Body of pancreas (tissue), 4 donors: Measurements from ENCODE around the gene CFAP45. TPM values are rescaled to one million over a fixed set of nuclear protein-coding genes. Genes with fewer than 3 reads are reported as not detected.

Source experiments
- ATAC-seq: fragments of 150-250 bp; one replicate; pipeline ENCODE4 v1.9.1; 2016
- DNase-seq, 4 donors: peaks; one replicate each; pipeline ENCODE4 v3.0.0-alpha.2; 2019
- H3K27ac ChIP-seq, 4 donors: fragments of 200-600 bp; sonication (generic); 1 replicate in 3 of 4; 2 replicates in 1 of 4; pipeline versions ENCODE4 v1.5.1 to v1.6.1; 2016 to 2019; ENCODE audit warnings: mild to moderate bottlenecking in 1 of 4, mixed read lengths in 1 of 4, moderate library complexity in 1 of 4
- H3K27me3 ChIP-seq, 2 donors: fragments of 200-600 bp; sonication (generic); one replicate each; pipeline ENCODE4 v1.6.0; 2016; ENCODE audit warnings: mild to moderate bottlenecking in 1 of 2
- H3K36me3 ChIP-seq, 2 donors: fragments of 200-600 bp; sonication (generic); replicated peaks in 1 of 2; 2 replicates each; pipeline ENCODE4 v1.5.1; 2016; ENCODE audit warnings: low read depth in 2 of 2; ENCODE audit not compliant: insufficient read depth in 1 of 2
- H3K4me1 ChIP-seq: fragments of 200-600 bp; sonication (generic); one replicate; pipeline ENCODE4 v1.6.0; 2016
- H3K4me3 ChIP-seq, 2 donors: fragments of 200-600 bp; sonication (generic); 1 replicate in 1 of 2; 2 replicates in 1 of 2; pipeline ENCODE4 v1.5.1; 2016 to 2019
- H3K9me3 ChIP-seq, 3 donors: fragments of 200-600 bp; sonication (generic); 1 replicate in 2 of 3; 2 replicates in 1 of 3; pipeline ENCODE4 v1.5.1; 2016
- POLR2A ChIP-seq, 3 donors: fragments of 450-650 bp; IDR thresholded peaks; one replicate each; pipeline ENCODE4 v1.6.1; 2016; ENCODE audit warnings: antibody characterized with exemption in 3 of 3, mild to moderate bottlenecking in 2 of 3
- WGBS, 2 donors: methylation state at CpG; one replicate each; pipeline ENCODE4 v1.1.5; 2017; 5-methylcytosine and 5-hydroxymethylcytosine counted together
- intact Hi-C: fragments of 100-400 bp; cut with DNase I; formaldehyde crosslinking; loops from one replicate; pipeline ENCODE4 v1.15.1; 2023
- total RNA-seq, 2 donors: library from RNA; depleted of rRNA; stranded (reverse); fragments of >200 nt; gene quantifications; one replicate each; pipeline ENCODE4 v1.1.0, GENCODE V29; 2016
- TF ChIP-seq, protein P1 (sequence below), 7 experiments: fragments of 450-650 bp in 4 of 7; fragments of 200-600 bp in 3 of 7; sonication (generic) in 3 of 7; IDR thresholded peaks; one replicate each; pipeline ENCODE4 v1.5.1; 2016 to 2019; ENCODE audit warnings: antibody characterized with exemption in 7 of 7

The CFAP45 gene
- total RNA-seq, 2 donors from 2014 or later = not detected

DNA sequence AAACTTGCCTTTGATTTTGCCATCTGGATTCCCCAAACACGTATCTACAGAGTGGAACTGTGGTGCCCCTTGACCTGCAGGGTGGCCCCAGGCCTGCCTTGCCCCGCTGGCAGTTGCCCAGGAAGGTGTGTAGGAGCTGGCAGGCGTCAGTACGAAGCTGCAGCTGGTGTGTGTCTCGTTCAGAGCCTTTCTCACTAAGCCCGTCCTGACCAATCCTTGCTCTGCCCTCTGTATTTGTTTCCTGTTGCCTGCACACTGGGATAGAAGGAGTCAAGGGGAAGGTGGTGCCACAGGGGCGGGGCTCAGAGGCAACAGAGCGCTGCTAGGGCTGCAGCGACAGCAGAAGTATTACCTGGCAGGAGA, 32.3 kb downstream of the CFAP45 start:
- TF ChIP-seq POLR2A (IDR thresholded peaks at IDR 0.05) = peak in 2 of 3 donors; percentile 30 to 41
- TF ChIP-seq, protein P1, sequence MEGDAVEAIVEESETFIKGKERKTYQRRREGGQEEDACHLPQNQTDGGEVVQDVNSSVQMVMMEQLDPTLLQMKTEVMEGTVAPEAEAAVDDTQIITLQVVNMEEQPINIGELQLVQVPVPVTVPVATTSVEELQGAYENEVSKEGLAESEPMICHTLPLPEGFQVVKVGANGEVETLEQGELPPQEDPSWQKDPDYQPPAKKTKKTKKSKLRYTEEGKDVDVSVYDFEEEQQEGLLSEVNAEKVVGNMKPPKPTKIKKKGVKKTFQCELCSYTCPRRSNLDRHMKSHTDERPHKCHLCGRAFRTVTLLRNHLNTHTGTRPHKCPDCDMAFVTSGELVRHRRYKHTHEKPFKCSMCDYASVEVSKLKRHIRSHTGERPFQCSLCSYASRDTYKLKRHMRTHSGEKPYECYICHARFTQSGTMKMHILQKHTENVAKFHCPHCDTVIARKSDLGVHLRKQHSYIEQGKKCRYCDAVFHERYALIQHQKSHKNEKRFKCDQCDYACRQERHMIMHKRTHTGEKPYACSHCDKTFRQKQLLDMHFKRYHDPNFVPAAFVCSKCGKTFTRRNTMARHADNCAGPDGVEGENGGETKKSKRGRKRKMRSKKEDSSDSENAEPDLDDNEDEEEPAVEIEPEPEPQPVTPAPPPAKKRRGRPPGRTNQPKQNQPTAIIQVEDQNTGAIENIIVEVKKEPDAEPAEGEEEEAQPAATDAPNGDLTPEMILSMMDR (IDR thresholded peaks at IDR 0.05) = peak in 1 of 7 experiments; percentile 7
- Histone ChIP-seq H3K4me1 (peaks cover 20% of the 10 kb centered on the region), H3K4me3 (no peak overlapping the region), H3K27me3 (no peaks in the 10 kb centered on the region), H3K27ac (peak overlapping the region; percentile 66 to 82 (median 71)), H3K9me3 (no peaks in the 10 kb centered on the region), H3K36me3 (no peaks in the 10 kb centered on the region)
- DNase-seq (peak; percentile 78 to 91 (median 88)), ATAC-seq (peak; percentile 98)
- intact Hi-C loops = no loop called here
- WGBS, 2 donors = 3 to 12% methylated on average over 9 of the region's 9 CpGs

DNA sequence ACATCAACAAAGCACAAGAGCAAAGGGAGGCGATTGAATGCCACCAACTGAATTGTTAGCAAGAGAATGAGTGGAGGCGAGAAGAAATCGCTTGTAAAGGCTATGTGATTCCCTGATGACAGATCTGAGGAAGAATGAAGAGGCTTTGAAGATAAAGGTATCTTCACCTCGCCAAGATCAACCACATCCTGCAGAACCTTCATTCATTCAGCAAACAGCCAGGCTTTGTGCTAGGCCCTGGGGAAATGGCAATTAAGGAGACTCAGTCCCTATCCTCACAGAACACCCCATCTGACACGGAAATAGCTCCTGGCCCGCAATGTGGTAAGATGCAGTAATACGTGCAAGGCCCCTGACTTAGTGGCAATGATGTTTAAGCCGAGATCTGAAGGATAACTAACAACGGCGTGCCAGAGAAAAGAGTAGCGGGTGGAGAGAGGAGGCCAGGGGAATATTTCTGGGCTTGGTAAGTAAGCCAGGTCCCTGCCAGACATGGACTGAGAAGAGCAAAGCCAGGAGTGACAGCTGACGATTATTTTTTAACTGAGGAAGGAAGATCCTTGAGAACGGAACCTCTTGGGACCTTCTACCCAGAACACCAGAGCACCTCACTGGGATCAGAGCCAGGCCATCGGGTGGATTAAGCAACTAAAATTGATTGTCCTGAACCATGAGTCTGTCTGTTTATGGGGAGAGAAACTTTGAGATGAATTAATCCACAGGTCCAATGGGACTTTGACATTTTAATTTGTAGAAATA, 32.9 kb downstream of the CFAP45 start:
- Histone ChIP-seq H3K27ac (peak overlapping the region; percentile 66 to 82 (median 71)), H3K4me1 (peaks cover 20% of the 10 kb centered on the region), H3K9me3 (no peaks in the 10 kb centered on the region), H3K36me3 (no peaks in the 10 kb centered on the region), H3K4me3 (no peak overlapping the region), H3K27me3 (no peaks in the 10 kb centered on the region)
- intact Hi-C loops = no loop called here
- WGBS, 2 donors = 65 to 66% methylated on average over 14 of the region's 14 CpGs
- TF ChIP-seq, protein P1 (IDR thresholded peaks at IDR 0.05) = no peak
- TF ChIP-seq POLR2A (IDR thresholded peaks at IDR 0.05) = no peak
- DNase-seq (peak; percentile 45 to 62 (median 57)), ATAC-seq (peak; percentile 41)

DNA sequence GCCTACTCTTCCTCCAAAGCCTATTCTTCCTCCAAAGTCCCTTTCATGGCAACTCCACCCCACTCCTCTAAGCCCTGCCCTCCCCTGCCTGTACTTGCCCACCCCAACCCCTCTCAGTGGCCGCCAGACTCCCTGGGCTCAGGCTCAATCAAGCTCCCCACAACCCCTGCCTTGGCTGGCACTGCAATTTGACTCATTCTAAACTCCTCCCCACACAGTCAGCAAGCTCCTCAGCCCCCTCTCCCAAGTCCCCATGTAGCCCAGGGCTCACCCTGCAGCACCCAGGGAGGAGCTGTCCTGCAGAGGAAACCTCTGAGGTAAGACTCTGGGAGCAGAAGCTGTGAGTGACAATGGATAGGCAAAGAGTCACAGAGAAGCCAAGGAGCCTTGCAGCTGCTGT, 33.9 kb downstream of the CFAP45 start:
- DNase-seq (no peak), ATAC-seq (no peak)
- intact Hi-C loops = no loop called here
- Histone ChIP-seq H3K4me1 (peaks cover 20% of the 10 kb centered on the region), H3K4me3 (no peak overlapping the region), H3K27me3 (no peaks in the 10 kb centered on the region), H3K27ac (no peak overlapping the region), H3K36me3 (no peaks in the 10 kb centered on the region), H3K9me3 (no peaks in the 10 kb centered on the region)
- no peak for TF ChIP-seq POLR2A (IDR thresholded peaks at IDR 0.05)
- TF ChIP-seq, protein P1 (IDR thresholded peaks at IDR 0.05) = no peak
- WGBS, 2 donors = 62 to 93% methylated on average over 1 of the region's 1 CpG

DNA sequence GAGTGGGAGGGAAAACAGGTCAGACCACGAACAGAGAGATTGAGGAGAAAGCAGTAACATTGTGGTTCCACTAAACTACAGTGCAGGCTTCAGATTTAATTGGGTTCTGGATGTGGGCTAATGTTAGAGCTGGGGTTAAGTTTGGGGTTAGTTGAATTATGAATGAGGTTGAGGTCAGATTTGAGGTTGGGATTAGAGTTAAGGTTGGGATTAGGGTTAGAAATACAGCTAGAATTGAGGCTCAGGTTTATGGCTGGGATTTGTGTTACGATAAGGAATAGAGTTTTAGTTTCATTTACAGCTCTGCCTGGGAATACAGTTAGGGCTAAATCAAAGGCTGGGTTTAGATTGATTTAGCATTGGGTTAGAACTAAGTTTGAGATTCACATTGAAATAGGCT, 35.7 kb downstream of the CFAP45 start:
- intact Hi-C loops = no loop called here
- 78 to 88% methylated on average over 2 of the region's 2 CpGs for WGBS, 2 donors
- Histone ChIP-seq H3K4me1 (peaks cover 20% of the 10 kb centered on the region), H3K4me3 (no peak overlapping the region), H3K36me3 (no peaks in the 10 kb centered on the region), H3K27ac (no peak overlapping the region), H3K27me3 (no peaks in the 10 kb centered on the region), H3K9me3 (no peaks in the 10 kb centered on the region)
- DNase-seq (no peak), ATAC-seq (no peak)
- TF ChIP-seq POLR2A (IDR thresholded peaks at IDR 0.05) = no peak
- TF ChIP-seq, protein P1 (IDR thresholded peaks at IDR 0.05) = no peak

DNA sequence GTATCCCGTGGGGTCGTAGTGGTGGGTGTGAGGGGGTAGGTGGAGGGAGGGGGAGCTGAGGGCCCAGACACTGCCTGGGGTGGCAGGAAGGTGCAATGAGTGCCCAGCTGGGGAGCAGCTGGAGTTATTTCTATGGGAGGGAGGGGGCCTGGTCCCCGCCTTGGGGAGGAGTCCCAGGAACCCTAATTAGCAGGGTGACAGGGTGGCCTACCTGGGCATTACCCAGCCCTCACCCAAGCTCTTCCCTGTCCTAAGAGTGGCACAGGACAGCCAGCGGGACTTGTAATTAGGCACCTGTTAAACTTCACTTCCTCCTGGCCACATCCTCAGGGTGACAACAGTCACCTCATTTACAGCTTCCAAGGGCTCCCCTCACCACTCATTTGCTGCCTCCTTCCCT, 37.4 kb downstream of the CFAP45 start, which contains the start of gene VSIG8:
VSIG8 (minus strand) TSS at position 101 of the 400 bp plus-strand sequence. CDS start 136 bp downstream, outside the sequence.
- DNase-seq = no peak
- Histone ChIP-seq H3K4me3 (no peak within 1 kb of the TSS), H3K27me3 (no peaks in the 10 kb centered on the region), H3K27ac (no peak within 1 kb of the TSS), H3K36me3 (no peaks in the 10 kb centered on the region), H3K4me1 (peaks cover 6% of the 10 kb centered on the region), H3K9me3 (no peaks in the 10 kb centered on the region)
- 82 to 85% methylated on average over 4 of the region's 4 CpGs for WGBS, 2 donors
- intact Hi-C loops = no loop called here
- ATAC-seq = no peak
- TF ChIP-seq POLR2A (IDR thresholded peaks at IDR 0.05) = no peak
- TF ChIP-seq, protein P1 (IDR thresholded peaks at IDR 0.05) = no peak
